IMR-90 (cell line): Measurements from ENCODE around the gene CEP85. TPM values are rescaled to one million over a fixed set of nuclear protein-coding genes. Genes with fewer than 3 reads are reported as not detected.

Experiments
- ATAC-seq: fragments of 200-7000 bp; cut with Tn5 transposase; 2 replicates; pipeline ENCODE4 v1.9.1; 2020; ENCODE audit warnings: low read depth, mild to moderate bottlenecking, moderate library complexity
- BruUV-seq: library from RNA; stranded (reverse); fragments of 400-500 nt; replicated peaks from 2 replicates; lab custom pipeline; 2021; lab: Mats Ljungman, UMichigan
- CTCF ChIA-PET: fragments of 300-600 bp; formaldehyde crosslinking; extraction: SDS; loops from one replicate; lab custom pipeline; 2021; ENCODE audit warnings: antibody characterized with exemption; lab: Yijun Ruan, JAX
- POLR2A ChIA-PET: fragments of 300-600 bp; sonication (Branson Sonifier 250); formaldehyde crosslinking; loops from one replicate; lab custom pipeline; 2022; ENCODE audit warnings: antibody characterized with exemption; ENCODE audit not compliant: unreplicated experiment; lab: Charles Lee
- DNase-seq: peaks from one replicate; pipeline ENCODE4 v3.0.0; 2013
- H2AFZ ChIP-seq: replicated peaks from 2 replicates; pipeline ENCODE3; 2013; ENCODE audit warnings: low read length, mild to moderate bottlenecking; ENCODE audit not compliant: poor library complexity
- H2AK5ac ChIP-seq: 2 replicates; pipeline ENCODE4 v1.6.1; 2013; ENCODE audit warnings: low read depth, low read length, inconsistent platforms
- H2AK9ac ChIP-seq: replicated peaks from 2 replicates; pipeline ENCODE3; 2013; ENCODE audit warnings: mild to moderate bottlenecking, low read depth, low read length, moderate library complexity; ENCODE audit not compliant: poor library complexity
- H2BK120ac ChIP-seq: 2 replicates; pipeline ENCODE4 v1.6.1; 2013; ENCODE audit warnings: low read depth, low read length, inconsistent platforms
- H2BK15ac ChIP-seq: 3 replicates; pipeline ENCODE4 v1.6.1; 2013; ENCODE audit warnings: low read depth, low read length, inconsistent platforms
- H2BK20ac ChIP-seq: 2 replicates; pipeline ENCODE4 v1.6.1; 2013; ENCODE audit warnings: low read depth, mild to moderate bottlenecking, inconsistent platforms, low read length, moderate library complexity
- H2BK5ac ChIP-seq: 2 replicates; pipeline ENCODE4 v1.6.1; 2013; ENCODE audit warnings: mild to moderate bottlenecking, low read depth, low read length, inconsistent platforms; ENCODE audit not compliant: poor library complexity, severe bottlenecking
- H3K14ac ChIP-seq: replicated peaks from 2 replicates; pipeline ENCODE4 v1.6.1; 2013; ENCODE audit warnings: low read depth, low read length, inconsistent platforms
- H3K18ac ChIP-seq: 2 replicates; pipeline ENCODE4 v1.6.1; 2013; ENCODE audit warnings: low read depth, low read length, control low read depth
- H3K23ac ChIP-seq: 2 replicates; pipeline ENCODE4 v1.6.1; 2013; ENCODE audit warnings: low read depth, low read length, inconsistent platforms
- H3K27ac ChIP-seq: 2 replicates; pipeline ENCODE4 v1.5.1; 2013; ENCODE audit warnings: mild to moderate bottlenecking, control low read depth, low read length; ENCODE audit not compliant: insufficient read depth
- H3K27me3 ChIP-seq: 2 replicates; pipeline ENCODE4 v1.6.1; 2013; ENCODE audit warnings: low read length; ENCODE audit not compliant: control insufficient read depth, insufficient read depth
- H3K36me3 ChIP-seq: 2 replicates; pipeline ENCODE4 v1.6.1; 2013; ENCODE audit warnings: low read length, mixed read lengths; ENCODE audit not compliant: control insufficient read depth, insufficient read depth
- H3K4ac ChIP-seq: 2 replicates; pipeline ENCODE4 v1.6.1; 2013; ENCODE audit warnings: low read depth, low read length, inconsistent platforms
- H3K4me1 ChIP-seq: 2 replicates; pipeline ENCODE4 v1.6.1; 2013; ENCODE audit warnings: low read length, mixed read lengths; ENCODE audit not compliant: control insufficient read depth, insufficient read depth
- H3K4me2 ChIP-seq: 2 replicates; pipeline ENCODE4 v1.6.1; 2013; ENCODE audit warnings: low read depth, mild to moderate bottlenecking, control low read depth, low read length, moderate library complexity
- H3K4me3 ChIP-seq: 2 replicates; pipeline ENCODE4 v1.5.1; 2013; ENCODE audit warnings: low read depth, mild to moderate bottlenecking, control low read depth, low read length, moderate library complexity; ENCODE audit not compliant: insufficient read depth
- H3K56ac ChIP-seq: 2 replicates; pipeline ENCODE4 v1.6.1; 2013; ENCODE audit warnings: low read length, inconsistent platforms; ENCODE audit not compliant: insufficient read depth; ENCODE audit errors: extremely low read depth
- H3K79me1 ChIP-seq, 2 experiments: 2 replicates each; pipeline ENCODE4 v1.6.1; 2013; ENCODE audit warnings: low read length in 2 of 2, inconsistent platforms in 1 of 2, low read depth in 1 of 2
- H3K9ac ChIP-seq: 2 replicates; pipeline ENCODE4 v1.6.1; 2013; ENCODE audit warnings: low read depth, low read length, control low read depth
- H3K9me1 ChIP-seq: 2 replicates; pipeline ENCODE4 v1.6.1; 2013; ENCODE audit warnings: low read length, inconsistent platforms; ENCODE audit not compliant: insufficient read depth
- H3K9me3 ChIP-seq: 2 replicates; pipeline ENCODE4 v1.6.1; 2013; ENCODE audit warnings: low read length; ENCODE audit not compliant: control insufficient read depth, insufficient read depth
- H4K20me1 ChIP-seq: 2 replicates; pipeline ENCODE4 v1.6.1; 2013; ENCODE audit warnings: low read length, inconsistent platforms; ENCODE audit not compliant: insufficient read depth
- H4K5ac ChIP-seq: 2 replicates; pipeline ENCODE4 v1.6.1; 2013; ENCODE audit warnings: mild to moderate bottlenecking, low read depth, low read length, control low read depth
- H4K8ac ChIP-seq, 2 experiments: 2 replicates each; pipeline ENCODE4 v1.6.1; 2013; ENCODE audit warnings: low read depth in 2 of 2, low read length in 2 of 2, control low read depth in 1 of 2, inconsistent platforms in 1 of 2
- H4K91ac ChIP-seq: 2 replicates; pipeline ENCODE4 v1.6.1; 2013; ENCODE audit warnings: low read depth, low read length, inconsistent platforms; ENCODE audit not compliant: insufficient read depth
- ELK1 ChIP-seq: fragments of 150-350 bp; IDR thresholded peaks from 2 replicates; pipeline ENCODE4 v1.6.1; 2016; ENCODE audit warnings: low read depth, mild to moderate bottlenecking, low read length, moderate library complexity, borderline replicate concordance
- MXI1 ChIP-seq: IDR thresholded peaks from 2 replicates; pipeline ENCODE4 v1.6.1; 2012; ENCODE audit warnings: low read depth, mild to moderate bottlenecking, low read length, moderate library complexity, borderline replicate concordance
- RFX5 ChIP-seq: IDR thresholded peaks from 2 replicates; pipeline ENCODE4 v1.8.0; 2012; ENCODE audit warnings: low read depth, mild to moderate bottlenecking, low read length, moderate library complexity
- SMC3 ChIP-seq: fragments of 150-350 bp; IDR thresholded peaks from 2 replicates; pipeline ENCODE4 v1.6.1; 2016; ENCODE audit warnings: low read depth, mild to moderate bottlenecking, antibody characterized with exemption, low read length, moderate library complexity
- WGBS, 2 experiments: methylation state at CpG; one replicate each; pipeline versions ENCODE4 v1.1.5 to v1.1.7; 2013; ENCODE audit warnings: missing lambda C conversion rate in 2 of 2; ENCODE audit not compliant: insufficient read length in 1 of 2; ENCODE audit errors: extremely low coverage in 2 of 2; 5-methylcytosine and 5-hydroxymethylcytosine counted together
- dilution Hi-C: fragments of 300-500 bp; cut with HindIII; formaldehyde crosslinking; loops from one replicate; pipeline ENCODE4 v1.14.3; 2018; ENCODE audit warnings: low sequenced_read_pairs; ENCODE audit not compliant: unreplicated experiment
- in situ Hi-C: fragments of 300-500 bp; cut with MboI; formaldehyde crosslinking; loops from 3 replicates; pipeline ENCODE4 v1.14.3; 2019; ENCODE audit warnings: low sequenced_read_pairs, inconsistent platforms, mixed read lengths
- intact Hi-C: fragments of 100-400 bp; cut with micrococcal nuclease; formaldehyde crosslinking; loops from 2 replicates; pipeline ENCODE4 v1.10.0; 2022
- polyA plus RNA-seq, 3 experiments: library from polyadenylated mRNA; depleted of rRNA; stranded (reverse); fragments of >200 nt; gene quantifications; 2 replicates each; pipeline ENCODE4 v1.2.3, GENCODE V29; 2012; ENCODE audit warnings: low replicate concordance in 1 of 3
- total RNA-seq: library from RNA; depleted of rRNA; stranded (reverse); fragments of >200 nt; gene quantifications from 2 replicates; pipeline ENCODE4 v1.2.3, GENCODE V29; 2012

The CEP85 gene
- total and polyA plus RNA-seq, 2 of the 4 experiments (the other 2 are of a cell fraction): 11.5 to 11.8 TPM

GRCh38 chr1:26281971-26282370 is 48.0 kb downstream of the CEP85 start:
- H3K9ac ChIP-seq: peak overlapping the region; percentile 21

More at GRCh38 chr1:26281971-26282370, 48.0 kb downstream of the CEP85 start:
- Histone ChIP-seq H2AFZ (peak overlapping the region; percentile 60), H3K27ac (peak overlapping the region; percentile 95), H2AK9ac (peak overlapping the region; percentile 90), H3K36me3 (peaks cover 24% of the 10 kb centered on the region), H3K4ac (peak overlapping the region; percentile 98), H3K56ac (peak overlapping the region; percentile 53; the same call in 1 of the 2 replicates), H3K9me3 (no peaks in the 10 kb centered on the region), H4K5ac (peak overlapping the region; percentile 47), H3K9me1 (peaks cover 51% of the 10 kb centered on the region), H2AK5ac (peak overlapping the region; percentile 73), H3K4me1 (peaks cover 59% of the 10 kb centered on the region), H4K8ac (peak overlapping the region; percentile 7 to 69), H4K91ac (peak overlapping the region; percentile 77), H3K14ac (peak overlapping the region; percentile 74; the same call in 1 of the 2 replicates), H2BK5ac (peak overlapping the region; percentile 98), H3K18ac (peak overlapping the region; percentile 25), H2BK15ac (peak overlapping the region; percentile 18; the same call in 1 of the 3 replicates), H3K4me2 (peak overlapping the region; percentile 96), H2BK120ac (0 out of 2 replicates have a peak overlapping the region, but pooled peaks have one; percentile 4), H2BK20ac (no peak overlapping the region), H4K20me1 (peaks cover 44% of the 10 kb centered on the region), H3K27me3 (no peaks in the 10 kb centered on the region), H3K4me3 (peak overlapping the region; percentile 89), H3K23ac (peak overlapping the region; percentile 54; the same call in 1 of the 2 replicates), H3K79me1 (peaks cover 23 to 80% of the 10 kb centered on the region in 2 experiments)
- in situ Hi-C loops (no loop called here), dilution Hi-C loops (no loop called here), intact Hi-C loops (no loop called here)
- TF ChIP-seq ELK1: no peak
- no peak for TF ChIP-seq SMC3
- no peak for TF ChIP-seq MXI1
- TF ChIP-seq RFX5: no peak
- WGBS, 2 experiments: 0% methylated on average over 4 of the region's 15 CpGs; no CpG with 5 or more reads in 1 of the 2 experiments
- DNase-seq (peak; percentile 70), ATAC-seq (peak; percentile 3; the same call in 1 of the 2 replicates)
- no TSS peak for BruUV-seq
- POLR2A ChIA-PET: interaction anchor here (0.6 kb wide), 1 partner anchor 27 kb away, joined by 9 read pairs; no protein-coding TSS in a partner anchor
- CTCF ChIA-PET: no interaction called here
